ENCODE results near the gene PTPRG.

Gene PTPRG

DNA sequence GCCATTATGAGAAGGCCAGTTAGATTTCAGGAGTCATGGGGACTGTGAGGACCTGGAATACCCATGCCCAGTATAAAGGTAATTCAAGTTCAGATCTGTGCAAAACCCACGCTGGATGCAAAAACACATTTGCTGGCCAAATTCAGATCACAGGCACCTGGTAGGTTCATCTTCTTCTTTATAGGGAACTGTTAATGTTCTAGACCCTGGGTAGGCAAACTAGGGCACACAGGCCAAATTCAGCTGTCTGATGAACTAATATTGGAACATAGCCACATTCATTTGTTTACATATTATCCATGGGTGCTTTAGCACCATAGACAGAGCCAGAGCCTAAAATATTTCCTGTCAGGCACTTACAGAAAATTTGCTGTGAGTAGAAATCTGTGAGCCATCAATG is 241.4 kb downstream of the PTPRG start:
- Histone ChIP-seq H3K4me1 (ENCODE audit: insufficient read depth, low read length, poor library complexity, severe bottlenecking) (peaks cover 14% of the 10 kb centered on the region), H3K36me3 (ENCODE audit: insufficient read depth, low read length) (no peaks in the 10 kb centered on the region), H3K4me2 (ENCODE audit: low read depth, low read length, poor library complexity, severe bottlenecking) (no peak overlapping the region), H2AFZ (ENCODE audit: low read length) (no peak overlapping the region), H3K9me3 (ENCODE audit: insufficient read depth, low read depth, low read length) (no peaks in the 10 kb centered on the region), H3K9ac (ENCODE audit: low read depth, low read length, poor library complexity, severe bottlenecking) (no peak overlapping the region), H3F3A (ENCODE audit: low read depth) (no peaks in the 10 kb centered on the region), H3K27me3 (ENCODE audit: insufficient read depth, low read length, poor library complexity, severe bottlenecking) (no peaks in the 10 kb centered on the region), H4K20me1 (ENCODE audit: insufficient read depth, low read length, poor library complexity, severe bottlenecking) (no peaks in the 10 kb centered on the region), H3K79me2 (ENCODE audit: insufficient read depth, low read length) (no peaks in the 10 kb centered on the region), H3K4me3 (ENCODE audit: low read length, poor library complexity, severe bottlenecking) (no peak overlapping the region), H3K9me2 (replicated peaks; ENCODE audit: low read depth, low read length) (no peaks in the 10 kb centered on the region)
- TF ChIP-seq, protein P1, sequence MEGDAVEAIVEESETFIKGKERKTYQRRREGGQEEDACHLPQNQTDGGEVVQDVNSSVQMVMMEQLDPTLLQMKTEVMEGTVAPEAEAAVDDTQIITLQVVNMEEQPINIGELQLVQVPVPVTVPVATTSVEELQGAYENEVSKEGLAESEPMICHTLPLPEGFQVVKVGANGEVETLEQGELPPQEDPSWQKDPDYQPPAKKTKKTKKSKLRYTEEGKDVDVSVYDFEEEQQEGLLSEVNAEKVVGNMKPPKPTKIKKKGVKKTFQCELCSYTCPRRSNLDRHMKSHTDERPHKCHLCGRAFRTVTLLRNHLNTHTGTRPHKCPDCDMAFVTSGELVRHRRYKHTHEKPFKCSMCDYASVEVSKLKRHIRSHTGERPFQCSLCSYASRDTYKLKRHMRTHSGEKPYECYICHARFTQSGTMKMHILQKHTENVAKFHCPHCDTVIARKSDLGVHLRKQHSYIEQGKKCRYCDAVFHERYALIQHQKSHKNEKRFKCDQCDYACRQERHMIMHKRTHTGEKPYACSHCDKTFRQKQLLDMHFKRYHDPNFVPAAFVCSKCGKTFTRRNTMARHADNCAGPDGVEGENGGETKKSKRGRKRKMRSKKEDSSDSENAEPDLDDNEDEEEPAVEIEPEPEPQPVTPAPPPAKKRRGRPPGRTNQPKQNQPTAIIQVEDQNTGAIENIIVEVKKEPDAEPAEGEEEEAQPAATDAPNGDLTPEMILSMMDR (conservative IDR thresholded peaks at IDR 0.05; ENCODE audit: low read length): no peak
- TF ChIP-seq EZH2phosphoT487 (IDR thresholded peaks at IDR 0.05; ENCODE audit: borderline replicate concordance): no peak

DNA sequence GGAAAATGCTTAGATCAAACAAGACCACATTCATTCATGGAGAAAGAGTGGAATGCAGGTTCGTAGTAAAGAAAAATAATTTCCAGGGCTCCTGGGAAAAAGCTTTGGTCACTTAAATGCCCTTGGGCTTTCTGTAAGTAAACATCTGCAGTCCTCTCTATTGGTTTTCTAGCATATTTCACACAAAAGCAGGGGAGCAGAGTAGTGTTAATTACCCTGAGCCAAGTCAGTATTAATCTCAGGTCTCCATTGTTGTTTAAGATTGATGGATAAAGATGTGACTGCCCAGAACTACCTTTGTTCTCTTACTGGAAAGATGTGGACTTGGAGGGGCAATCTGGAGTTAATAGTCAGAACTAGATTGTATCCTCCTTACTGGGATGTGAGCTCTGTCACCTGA is 242.6 kb downstream of the PTPRG start:
- TF ChIP-seq, protein P1 (conservative IDR thresholded peaks at IDR 0.05; ENCODE audit: low read length): no peak
- TF ChIP-seq EZH2phosphoT487 (IDR thresholded peaks at IDR 0.05; ENCODE audit: borderline replicate concordance): no peak
- H3K36me3 ChIP-seq (ENCODE audit: insufficient read depth, low read length): no peaks in the 10 kb centered on the region
- no peaks in the 10 kb centered on the region for H3K79me2 ChIP-seq (ENCODE audit: insufficient read depth, low read length)
- no peak overlapping the region for H3K9ac ChIP-seq (ENCODE audit: low read depth, low read length, poor library complexity, severe bottlenecking)
- H3K27me3 ChIP-seq (ENCODE audit: insufficient read depth, low read length, poor library complexity, severe bottlenecking): no peaks in the 10 kb centered on the region
- no peak overlapping the region for H3K4me3 ChIP-seq (ENCODE audit: low read length, poor library complexity, severe bottlenecking)
- H4K20me1 ChIP-seq (ENCODE audit: insufficient read depth, low read length, poor library complexity, severe bottlenecking): no peaks in the 10 kb centered on the region
- H3K4me1 ChIP-seq (ENCODE audit: insufficient read depth, low read length, poor library complexity, severe bottlenecking): peaks cover 19% of the 10 kb centered on the region
- no peaks in the 10 kb centered on the region for H3F3A ChIP-seq (ENCODE audit: low read depth)
- no peak overlapping the region for H2AFZ ChIP-seq (ENCODE audit: low read length)
- H3K9me2 ChIP-seq (replicated peaks; ENCODE audit: low read depth, low read length): no peaks in the 10 kb centered on the region
- no peak overlapping the region for H3K4me2 ChIP-seq (ENCODE audit: low read depth, low read length, poor library complexity, severe bottlenecking)
- H3K9me3 ChIP-seq (ENCODE audit: insufficient read depth, low read depth, low read length): no peaks in the 10 kb centered on the region

DNA sequence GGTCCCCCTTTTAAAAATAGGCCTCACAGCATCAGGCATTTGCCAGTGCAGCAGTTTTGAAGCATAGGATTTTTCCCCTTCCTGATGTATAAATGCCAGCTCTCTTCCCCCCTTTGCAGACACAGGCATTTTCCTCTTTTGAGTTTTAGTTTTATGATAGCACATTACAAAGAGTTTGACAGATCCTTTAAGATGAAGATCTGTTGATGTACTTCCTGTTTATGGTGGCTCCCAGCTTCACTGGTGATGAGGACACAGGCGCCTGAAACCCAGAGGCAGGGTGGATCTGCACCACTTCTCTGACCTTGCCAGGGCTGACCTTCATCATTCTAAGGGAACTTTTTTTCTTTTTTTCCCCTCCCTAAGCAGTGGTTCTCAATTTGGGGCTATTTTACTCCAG is 243.4 kb downstream of the PTPRG start:
- no peaks in the 10 kb centered on the region for H3K27me3 ChIP-seq (ENCODE audit: insufficient read depth, low read length, poor library complexity, severe bottlenecking)
- no peaks in the 10 kb centered on the region for H3K9me3 ChIP-seq (ENCODE audit: insufficient read depth, low read depth, low read length)
- no peak for TF ChIP-seq EZH2phosphoT487 (IDR thresholded peaks at IDR 0.05; ENCODE audit: borderline replicate concordance)
- TF ChIP-seq, protein P1 (conservative IDR thresholded peaks at IDR 0.05; ENCODE audit: low read length): no peak

More for the DNA sequence above, 243.4 kb downstream of the PTPRG start:
- H3K9ac ChIP-seq (ENCODE audit: low read depth, low read length, poor library complexity, severe bottlenecking): no peak overlapping the region
- no peaks in the 10 kb centered on the region for H3K36me3 ChIP-seq (ENCODE audit: insufficient read depth, low read length)
- no peaks in the 10 kb centered on the region for H3K79me2 ChIP-seq (ENCODE audit: insufficient read depth, low read length)
- H2AFZ ChIP-seq (ENCODE audit: low read length): peak overlapping the region; percentile 48; the same call in 1 of the 2 replicates
- H3K4me3 ChIP-seq (ENCODE audit: low read length, poor library complexity, severe bottlenecking): no peak overlapping the region
- no peaks in the 10 kb centered on the region for H3F3A ChIP-seq (ENCODE audit: low read depth)
- H4K20me1 ChIP-seq (ENCODE audit: insufficient read depth, low read length, poor library complexity, severe bottlenecking): no peaks in the 10 kb centered on the region
- H3K9me2 ChIP-seq (replicated peaks; ENCODE audit: low read depth, low read length): no peaks in the 10 kb centered on the region
- peaks cover 27% of the 10 kb centered on the region for H3K4me1 ChIP-seq (ENCODE audit: insufficient read depth, low read length, poor library complexity, severe bottlenecking)
- peak overlapping the region; percentile 36 for H3K4me2 ChIP-seq (ENCODE audit: low read depth, low read length, poor library complexity, severe bottlenecking)

All from Loucy (cell line).